Left lung (tissue), 10 donors: ENCODE measurements around the gene MPHOSPH9. TPM values are rescaled to one million over a fixed set of nuclear protein-coding genes. Genes with fewer than 3 reads are reported as not detected.

ENCODE experiments used
- ATAC-seq: fragments of 200-7000 bp; cut with Tn5 transposase; one replicate; pipeline ENCODE4 v1.9.1; 2020; ENCODE audit warnings: moderate library complexity
- DNase-seq, 4 donors: peaks; one replicate each; pipeline ENCODE4 v3.0.0-alpha.2; 2013 to 2020
- H3K27ac ChIP-seq, 2 donors: fragments of 200-600 bp; sonication (generic) in 1 of 2; one replicate each; pipeline versions ENCODE4 v1.5.0 to v1.8.0; 2020 to 2021
- H3K27me3 ChIP-seq, 2 donors: fragments of 200-600 bp; sonication (generic) in 1 of 2; one replicate each; pipeline versions ENCODE4 v1.5.0 to v1.8.0; 2020 to 2021
- H3K36me3 ChIP-seq, 2 donors: fragments of 200-600 bp; sonication (generic) in 1 of 2; one replicate each; pipeline versions ENCODE4 v1.5.0 to v1.8.0; 2020 to 2021
- H3K4me1 ChIP-seq, 2 donors: fragments of 200-600 bp; one replicate each; pipeline ENCODE4 v1.8.0; 2021
- H3K4me3 ChIP-seq, 2 donors: fragments of 200-600 bp; sonication (generic) in 1 of 2; one replicate each; pipeline versions ENCODE4 v1.5.0 to v1.8.0; 2020 to 2021; ENCODE audit warnings: mild to moderate bottlenecking in 1 of 2
- H3K9me3 ChIP-seq, 2 donors: fragments of 200-600 bp; sonication (generic) in 1 of 2; one replicate each; pipeline versions ENCODE4 v1.5.0 to v1.8.0; 2020 to 2021
- CTCF ChIP-seq, 2 donors: fragments of 200-600 bp; sonication (generic) in 1 of 2; IDR thresholded peaks; one replicate each; pipeline versions ENCODE4 v1.5.0 to v1.8.0; 2021; ENCODE audit warnings: antibody characterized with exemption in 2 of 2
- intact Hi-C, 2 donors: fragments of 100-400 bp; cut with DNase I; formaldehyde crosslinking; loops; one replicate each; pipeline versions ENCODE4 v1.11.2 to v1.14.2; 2022
- polyA plus RNA-seq, 6 donors: library from polyadenylated mRNA; unstranded; fragments of 120-200 nt; gene quantifications; one replicate each; pipeline ENCODE4 v1.2.1, GENCODE V29; 2013; ENCODE audit not compliant: insufficient read length in 6 of 6
- total RNA-seq, 2 donors: library from RNA; stranded (reverse); fragmentation: NEBNext Ultra II Directional; extraction: Animal tissue kit (Norgen Biotek cat#: 25700); gene quantifications; one replicate each; pipeline ENCODE4 v1.2.1, GENCODE V29; 2021
- donor health status: DM: no; HTN: yes; CAD: no.
- donor health status: DM: no; HTN: no; CAD: no.

Gene MPHOSPH9
- total and polyA plus RNA-seq, 8 donors: 27.6 to 46.7 (median 35.6) TPM

- DNase-seq (peak in 2 of 4 donors; percentile 48 to 55), ATAC-seq (peak; percentile 89)
- H3K27me3 ChIP-seq: no peaks in the 10 kb centered on the region
- no peaks in the 10 kb centered on the region for H3K9me3 ChIP-seq
- peak overlapping the region in 1 of 2 donors; percentile 28 for H3K27ac ChIP-seq
- intact Hi-C loops: no loop called here
- no peak for TF ChIP-seq CTCF (IDR thresholded peaks at IDR 0.05)
- no peak overlapping the region for H3K4me3 ChIP-seq
- H3K4me1 ChIP-seq: peaks cover 10 to 58% of the 10 kb centered on the region in 2 donors
- H3K36me3 ChIP-seq: no peaks in the 10 kb centered on the region
These were observed 119.9 kb downstream of the MPHOSPH9 start for GRCh38 chr12:123113026-123113425.

GRCh38 chr12:123111498-123112165, 121.3 kb downstream of the MPHOSPH9 start:
- ATAC-seq (no peak), DNase-seq (no peak)
- TF ChIP-seq CTCF (IDR thresholded peaks at IDR 0.05): no peak
- Histone ChIP-seq H3K36me3 (no peaks in the 10 kb centered on the region), H3K27ac (no peak overlapping the region), H3K9me3 (no peaks in the 10 kb centered on the region), H3K4me3 (no peak overlapping the region), H3K27me3 (no peaks in the 10 kb centered on the region), H3K4me1 (peaks cover 11 to 71% of the 10 kb centered on the region in 2 donors)
- intact Hi-C loops: no loop called here

GRCh38 chr12:123109319-123109772, 123.6 kb downstream of the MPHOSPH9 start:
- no peak for ATAC-seq
- Histone ChIP-seq H3K27me3 (no peaks in the 10 kb centered on the region), H3K36me3 (no peaks in the 10 kb centered on the region), H3K9me3 (no peaks in the 10 kb centered on the region), H3K27ac (peak overlapping the region in 1 of 2 donors; percentile 77), H3K4me3 (no peak overlapping the region), H3K4me1 (peaks cover 14 to 68% of the 10 kb centered on the region in 2 donors)
- no peak for TF ChIP-seq CTCF (IDR thresholded peaks at IDR 0.05)
- intact Hi-C loops: no loop called here
- DNase-seq: no peak

- Histone ChIP-seq H3K4me1 (peaks cover 14 to 61% of the 10 kb centered on the region in 2 donors), H3K4me3 (no peak overlapping the region), H3K27me3 (no peaks in the 10 kb centered on the region), H3K9me3 (no peaks in the 10 kb centered on the region), H3K36me3 (no peaks in the 10 kb centered on the region), H3K27ac (peak overlapping the region in 1 of 2 donors; percentile 77)
- DNase-seq: no peak
- TF ChIP-seq CTCF (IDR thresholded peaks at IDR 0.05): no peak
- intact Hi-C loops: no loop called here
- no peak for ATAC-seq
These were observed 124.3 kb downstream of the MPHOSPH9 start for GRCh38 chr12:123108682-123109066.

GRCh38 chr12:123107926-123108681, 124.8 kb downstream of the MPHOSPH9 start:
- Histone ChIP-seq H3K27ac (peak overlapping the region; percentile 62 to 77), H3K4me3 (no peak overlapping the region), H3K27me3 (no peaks in the 10 kb centered on the region), H3K9me3 (no peaks in the 10 kb centered on the region), H3K4me1 (peaks cover 14 to 56% of the 10 kb centered on the region in 2 donors), H3K36me3 (no peaks in the 10 kb centered on the region)
- intact Hi-C loops: no loop called here
- ATAC-seq (no peak), DNase-seq (no peak)
- TF ChIP-seq CTCF (IDR thresholded peaks at IDR 0.05): no peak
